ENCODE measurements around the gene THRAP3.

THRAP3 gene

GRCh38 chr1:36217670-36218069 lies 6.6 kb upstream of the THRAP3 start:
- TF ChIP-seq TAF1 (IDR thresholded peaks at IDR 0.05; ENCODE audit: borderline replicate concordance, insufficient read depth, low read length) = no peak

GRCh38 chr1:36222481-36223380 lies 1.5 kb upstream of the THRAP3 start:
- no peak for TF ChIP-seq TAF1 (IDR thresholded peaks at IDR 0.05; ENCODE audit: borderline replicate concordance, insufficient read depth, low read length)
- no peak for TF ChIP-seq POLR2AphosphoS5 (IDR thresholded peaks at IDR 0.05; ENCODE audit: low read depth, low read length)
- no peak for TF ChIP-seq FOXP2 (optimal IDR thresholded peaks at IDR 0.05; ENCODE audit: borderline replicate concordance, extremely low read depth, extremely low read length, insufficient read depth)
- TF ChIP-seq SIN3A (IDR thresholded peaks at IDR 0.05; ENCODE audit: borderline replicate concordance, insufficient read depth, low read length) = no peak
- TF ChIP-seq REST (IDR thresholded peaks at IDR 0.05; ENCODE audit: insufficient read depth in 1 of 2, low read depth in 2 of 2, low read length in 2 of 2) = no peak

GRCh38 chr1:36223381-36223995 lies 755 bp upstream of the THRAP3 start:
- TF ChIP-seq FOXP2 (optimal IDR thresholded peaks at IDR 0.05; ENCODE audit: borderline replicate concordance, extremely low read depth, extremely low read length, insufficient read depth) (no peak), SIN3A (IDR thresholded peaks at IDR 0.05; ENCODE audit: borderline replicate concordance, insufficient read depth, low read length) (no peak), POLR2AphosphoS5 (IDR thresholded peaks at IDR 0.05; ENCODE audit: low read depth, low read length) (no peak), TAF1 (IDR thresholded peaks at IDR 0.05; ENCODE audit: borderline replicate concordance, insufficient read depth, low read length) (no peak; the same call in 1 of the 2 replicates), REST (IDR thresholded peaks at IDR 0.05; ENCODE audit: insufficient read depth in 1 of 2, low read depth in 2 of 2, low read length in 2 of 2) (no peak)

GRCh38 chr1:36224537-36225282 lies 467 bp downstream of the THRAP3 start:
- TF ChIP-seq SIN3A (IDR thresholded peaks at IDR 0.05; ENCODE audit: borderline replicate concordance, insufficient read depth, low read length) = peak; percentile 35; the same call in 1 of the 2 replicates
- TF ChIP-seq FOXP2 (optimal IDR thresholded peaks at IDR 0.05; ENCODE audit: borderline replicate concordance, extremely low read depth, extremely low read length, insufficient read depth) = no peak
- peak; percentile 45 for TF ChIP-seq POLR2AphosphoS5 (IDR thresholded peaks at IDR 0.05; ENCODE audit: low read depth, low read length)

- no peak for TF ChIP-seq POLR2AphosphoS5 (IDR thresholded peaks at IDR 0.05; ENCODE audit: low read depth, low read length)
- no peak for TF ChIP-seq FOXP2 (optimal IDR thresholded peaks at IDR 0.05; ENCODE audit: borderline replicate concordance, extremely low read depth, extremely low read length, insufficient read depth)
- TF ChIP-seq REST (IDR thresholded peaks at IDR 0.05; ENCODE audit: insufficient read depth in 1 of 2, low read depth in 2 of 2, low read length in 2 of 2) = no peak
Measured at GRCh38 chr1:36225283-36225899, 1.1 kb downstream of the THRAP3 start.
